HG03095 (cell line): Measurements from ENCODE around the gene ZNF281.
"Not testable (repeated sequence)": the region's sequence is repeated elsewhere in the genome, so short reads cannot be mapped to it uniquely, and the experiment has no call there.

Source experiments
- ATAC-seq: cut with Tn5 transposase; IDR thresholded peaks from one replicate; pipeline ENCODE4 v1.9.1; 2021; ENCODE audit warnings: moderate library complexity; ENCODE audit not compliant: unreplicated experiment

The ZNF281 gene

DNA sequence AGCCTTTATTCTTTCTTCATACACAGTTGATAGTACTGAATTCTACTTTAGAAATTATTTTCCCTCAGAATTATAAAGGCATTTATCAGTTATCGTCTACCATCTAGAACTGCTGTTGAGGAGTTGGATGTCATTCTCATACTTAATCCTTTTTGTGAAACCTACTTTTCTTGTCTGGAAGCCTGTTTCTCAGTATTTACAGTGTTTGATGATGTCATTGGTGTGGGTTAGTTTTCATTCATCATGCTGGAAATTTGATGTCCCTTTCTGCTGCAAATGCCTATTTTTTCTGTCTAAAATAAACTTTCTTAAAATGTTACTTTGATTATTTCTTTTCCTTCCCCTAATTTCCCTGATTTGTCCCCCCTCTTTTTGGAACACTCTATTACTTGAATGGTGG is 22.8 kb upstream of the ZNF281 start:
- ATAC-seq = no peak

DNA sequence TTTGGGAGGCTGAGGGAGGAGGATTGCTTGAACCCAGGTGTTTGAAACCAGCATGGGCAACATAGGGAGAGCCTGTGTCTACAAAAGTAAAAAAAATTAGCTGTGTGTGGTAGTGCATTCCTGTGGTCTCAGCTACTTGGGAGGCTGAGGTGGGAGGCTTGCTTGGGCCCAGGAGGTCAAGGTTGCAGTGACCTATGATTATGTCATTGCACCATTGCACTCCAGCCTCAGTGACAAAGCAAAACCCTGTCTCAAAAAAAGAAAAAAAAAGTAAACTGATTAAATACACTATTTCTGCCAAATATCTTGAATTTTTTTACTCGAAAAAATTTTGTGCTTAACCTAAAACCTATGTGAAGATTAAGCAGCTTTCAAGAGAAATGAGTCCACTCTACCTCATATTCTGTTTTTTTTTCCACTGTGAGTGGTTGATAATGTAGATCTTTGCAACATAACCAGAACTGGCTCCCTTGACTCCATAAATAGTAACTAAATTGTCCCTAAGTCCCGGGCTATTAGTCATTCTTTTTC is 19.4 kb upstream of the ZNF281 start:
- ATAC-seq = no peak

DNA sequence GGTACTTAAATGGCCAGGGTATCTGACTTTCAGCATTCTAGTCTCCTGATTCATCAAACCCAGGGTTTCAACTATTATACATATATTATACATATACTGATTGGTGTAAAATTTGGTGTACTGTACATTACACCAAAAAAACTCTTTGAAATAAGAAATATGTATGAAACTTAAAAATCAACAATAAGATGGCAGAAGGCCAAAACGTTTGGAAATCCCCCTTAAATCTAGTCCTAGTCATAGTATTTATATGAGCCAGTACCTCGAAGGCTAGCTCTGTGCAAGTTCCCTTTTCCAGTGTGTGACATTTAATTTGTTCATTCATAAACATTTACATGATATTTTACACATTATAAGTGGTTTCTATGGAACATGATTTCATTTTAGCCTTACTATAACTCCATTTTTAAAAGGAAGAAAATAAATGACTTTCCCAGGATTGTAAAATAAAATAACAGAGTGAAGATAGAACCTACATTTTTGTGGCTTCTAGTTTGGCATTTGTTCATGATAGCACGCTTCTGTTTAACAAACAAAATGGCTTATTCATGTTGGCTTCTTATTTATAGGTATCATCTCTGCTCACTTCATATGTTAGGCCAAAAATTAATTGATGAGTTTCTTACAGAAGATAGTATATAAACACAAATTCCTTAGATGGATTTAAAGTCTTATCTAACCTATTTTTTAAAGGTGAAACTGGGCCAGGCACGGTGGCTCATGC is 18.8 kb upstream of the ZNF281 start:
- no peak for ATAC-seq

DNA sequence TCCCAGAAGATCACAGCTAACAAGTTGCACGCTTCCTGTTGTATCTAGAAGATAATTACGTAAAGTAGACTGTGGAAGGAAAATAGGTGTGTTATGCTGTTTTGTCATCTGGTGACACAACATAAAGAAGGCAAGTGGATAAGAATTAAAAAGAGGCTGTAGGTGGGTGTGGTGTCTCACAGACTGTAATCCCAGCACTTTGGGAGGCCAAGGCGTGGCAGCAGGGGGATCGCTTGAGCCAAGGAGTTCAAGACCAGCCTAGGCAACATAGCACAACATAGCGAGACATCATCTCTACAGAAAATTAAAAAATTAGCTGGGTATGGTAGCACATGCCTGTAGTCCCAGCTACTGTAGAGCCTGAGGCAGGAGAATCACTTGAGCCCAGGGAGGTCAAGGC is 17.9 kb upstream of the ZNF281 start:
- no peak for ATAC-seq

DNA sequence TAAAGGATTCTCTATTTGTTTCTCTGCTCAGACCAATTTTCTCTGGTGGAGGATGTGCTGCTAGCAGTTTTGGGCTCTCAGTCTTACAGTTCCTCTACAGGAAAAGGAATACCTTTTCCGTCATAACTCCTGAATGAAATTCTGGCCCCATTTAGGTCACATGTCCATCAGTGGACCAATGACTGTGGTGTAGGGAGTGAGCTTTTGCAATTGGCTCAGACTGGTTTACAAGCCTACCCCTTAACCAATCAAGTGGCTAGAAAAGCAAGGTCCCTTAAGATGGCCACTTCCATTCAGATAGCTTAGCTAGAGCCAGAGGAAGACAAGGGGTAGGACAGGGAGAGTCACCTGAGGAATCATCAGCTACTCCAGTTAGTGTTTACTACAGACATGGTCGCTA is 16.4 kb upstream of the ZNF281 start:
- ATAC-seq = no peak

DNA sequence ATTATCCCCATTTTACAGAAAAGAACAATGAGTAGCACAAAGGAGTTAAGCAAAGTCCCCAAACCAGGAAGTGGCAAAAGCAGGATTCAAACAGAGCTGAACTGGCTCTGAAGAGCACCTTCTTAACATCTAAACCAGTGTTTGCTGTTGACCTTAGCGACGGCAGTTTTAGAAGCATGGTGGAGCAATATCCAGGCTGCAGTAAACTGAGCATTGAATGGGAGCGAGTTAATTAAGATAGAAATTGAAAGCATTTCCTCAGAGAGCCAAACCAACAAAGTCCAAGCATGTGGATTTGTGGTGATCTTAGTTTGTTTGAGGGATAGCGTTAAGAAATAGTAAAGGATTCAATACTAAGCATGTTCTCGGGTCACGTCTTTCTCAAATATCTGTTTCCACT is 13.4 kb upstream of the ZNF281 start:
- ATAC-seq = no peak

DNA sequence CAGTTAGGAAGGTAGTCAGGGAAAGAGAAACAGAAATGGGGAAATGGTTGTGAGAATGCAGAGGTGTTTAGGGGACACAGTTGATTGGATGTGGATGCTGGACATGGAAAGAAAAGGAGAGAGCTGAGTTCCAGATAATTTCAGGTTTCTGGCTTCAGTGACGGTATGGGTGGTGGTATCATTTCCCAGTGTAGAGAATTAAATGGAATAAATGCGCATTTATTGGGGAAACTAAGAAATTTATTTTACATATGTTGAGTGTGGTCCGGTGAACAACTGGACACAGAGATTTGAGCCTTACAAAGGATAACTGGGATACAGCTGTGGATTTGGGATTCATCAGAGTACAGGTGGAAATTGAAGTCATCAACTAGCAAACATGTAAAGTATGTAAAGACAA is 12.4 kb upstream of the ZNF281 start:
- ATAC-seq = no peak

DNA sequence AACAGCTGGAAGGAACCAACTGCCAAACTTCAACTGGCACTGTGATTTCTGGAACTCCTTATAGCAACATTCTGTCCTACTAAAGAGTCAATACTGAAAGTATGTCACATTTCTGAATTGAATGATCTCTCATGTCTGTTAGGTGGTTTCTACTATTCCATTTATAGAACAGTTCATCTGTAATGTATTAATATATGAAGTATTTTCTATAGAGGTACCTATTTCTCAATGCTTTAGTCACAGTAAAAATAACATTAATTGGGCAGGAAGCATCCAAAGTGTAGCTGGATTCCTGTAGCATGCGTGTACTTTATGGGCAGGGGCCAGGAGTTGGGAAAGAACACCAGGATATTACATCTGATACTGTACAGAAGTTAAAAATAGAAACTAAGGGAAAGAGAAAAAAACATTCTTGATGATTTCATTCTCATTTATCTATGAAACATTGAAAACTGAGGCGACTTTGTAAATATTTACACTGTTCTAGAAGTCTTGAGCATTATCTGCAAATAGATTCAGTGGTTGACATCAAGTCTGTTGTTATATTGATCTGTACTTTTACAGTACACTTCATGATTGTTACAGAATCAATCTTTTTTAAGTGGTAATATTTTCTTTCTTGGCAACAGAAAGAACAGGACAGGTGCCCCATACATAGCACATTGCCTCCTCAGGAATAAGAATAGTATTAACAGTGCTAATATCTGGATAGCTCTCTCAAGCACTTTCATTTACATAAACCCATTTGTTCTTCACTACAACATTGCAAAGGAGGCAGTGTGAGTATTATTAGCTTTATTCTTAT is 6.2 kb upstream of the ZNF281 start:
- ATAC-seq = peak; percentile 61

DNA sequence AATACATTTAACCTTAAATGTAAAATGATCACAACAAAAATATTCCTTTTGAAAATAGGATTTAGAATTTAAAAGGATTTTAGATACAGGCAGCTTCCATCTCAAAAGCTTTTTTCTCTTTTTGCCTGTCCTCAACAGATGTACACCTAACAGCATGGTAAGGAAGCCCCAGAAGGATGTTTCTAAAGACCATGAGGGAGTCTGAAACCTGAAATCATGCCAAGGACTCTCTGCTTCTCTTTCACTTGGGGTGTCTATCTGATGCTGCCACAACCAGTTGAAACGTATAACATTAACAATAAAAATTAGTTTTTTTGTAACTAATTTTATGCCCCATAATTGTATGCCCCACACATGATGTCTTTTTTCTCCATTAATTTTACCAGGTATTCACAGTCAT is 5.4 kb upstream of the ZNF281 start:
- ATAC-seq = no peak

DNA sequence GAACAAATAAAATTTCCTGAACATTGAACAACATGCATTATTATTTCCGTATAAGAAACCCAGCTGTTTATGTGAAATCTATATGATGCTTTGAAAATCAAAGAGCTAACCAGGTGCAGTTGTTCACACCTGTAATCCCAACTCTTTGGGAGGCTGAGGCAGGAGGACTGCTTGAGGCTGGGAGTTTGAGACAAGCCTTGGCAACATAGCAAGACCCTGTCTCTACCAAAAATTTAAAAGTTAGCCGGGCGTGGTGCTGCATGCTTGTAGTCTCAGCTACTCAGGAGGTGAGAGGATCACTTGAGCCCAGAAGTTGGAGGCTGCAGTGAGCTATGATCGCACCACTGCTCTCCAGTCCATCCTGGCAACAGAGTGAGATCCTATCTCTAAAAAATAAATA is 4.8 kb upstream of the ZNF281 start:
- no peak for ATAC-seq

DNA sequence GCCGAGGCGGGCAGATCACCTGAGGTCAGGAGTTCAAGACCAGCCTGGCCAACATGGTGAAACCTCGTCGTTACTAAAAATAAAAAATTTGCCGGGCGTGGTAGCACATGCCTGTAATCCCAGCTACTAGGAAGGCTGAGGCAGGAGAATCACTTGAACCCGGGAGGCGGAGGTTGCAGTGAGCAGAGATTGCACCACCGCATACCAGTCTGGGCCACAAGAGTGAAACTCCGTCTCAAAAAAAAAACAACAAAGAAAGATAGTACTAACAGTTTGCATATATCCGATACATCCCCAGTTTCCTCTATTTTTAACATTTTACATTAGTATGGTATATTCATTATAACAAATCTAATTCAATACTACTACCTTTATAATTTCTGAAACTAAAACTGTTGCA is 3.9 kb upstream of the ZNF281 start:
- not testable (repeated sequence) for ATAC-seq

DNA sequence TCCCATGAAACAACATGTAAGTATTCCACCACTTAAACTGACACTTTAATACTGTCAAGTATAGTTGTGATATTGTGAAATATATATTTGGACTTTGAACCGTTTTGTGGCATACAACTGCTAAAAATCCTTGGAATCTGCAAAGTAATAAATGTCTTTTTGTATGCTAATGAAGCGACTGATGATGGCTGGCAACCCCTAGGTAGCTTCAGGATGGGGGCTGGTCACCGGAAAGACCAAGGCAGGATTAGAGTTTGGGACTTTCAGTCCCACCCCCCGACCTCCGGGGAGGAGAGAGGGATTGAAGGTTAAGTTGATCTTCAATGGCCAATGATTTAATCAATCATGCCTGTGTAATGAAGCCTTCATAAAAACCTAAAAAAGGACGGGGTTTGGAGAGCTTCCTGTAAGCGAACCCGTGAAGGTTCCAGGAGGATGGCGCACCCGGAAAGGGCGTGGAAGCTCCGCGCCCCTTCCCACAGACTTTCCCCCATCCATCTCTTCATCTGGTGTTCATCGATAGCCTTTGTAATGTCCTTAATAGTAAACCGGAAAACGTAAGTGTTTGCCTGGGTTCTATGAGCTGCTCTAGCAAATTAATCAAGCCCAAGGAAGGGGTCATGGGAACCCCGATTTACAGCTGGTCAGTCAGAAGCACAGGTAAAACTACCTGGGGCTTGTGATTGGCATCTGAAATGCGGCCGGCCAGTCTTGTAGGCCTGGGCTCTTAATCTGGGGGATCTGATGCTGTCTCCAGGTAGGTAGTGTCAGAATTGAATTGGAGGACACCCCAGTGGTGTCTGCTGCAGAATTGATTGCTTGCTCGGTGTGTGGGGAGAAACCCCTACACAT is 1.8 kb upstream of the ZNF281 start:
- no peak for ATAC-seq

DNA sequence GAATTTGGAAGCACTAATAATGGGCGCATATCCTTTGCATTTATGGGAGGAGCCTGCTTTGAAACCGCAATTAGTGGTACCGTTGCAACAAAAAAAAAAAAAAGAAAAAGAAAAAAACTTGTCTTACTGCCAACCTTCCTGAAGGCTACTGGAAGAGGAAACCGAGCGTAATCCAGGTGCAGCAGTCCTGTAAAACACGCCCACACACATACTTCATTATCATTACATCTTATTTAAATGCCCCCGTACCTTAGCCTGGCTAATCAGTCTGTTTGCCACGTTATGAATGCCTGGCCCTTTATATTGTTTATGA is 686 bp upstream of the ZNF281 start:
- ATAC-seq = no peak

DNA sequence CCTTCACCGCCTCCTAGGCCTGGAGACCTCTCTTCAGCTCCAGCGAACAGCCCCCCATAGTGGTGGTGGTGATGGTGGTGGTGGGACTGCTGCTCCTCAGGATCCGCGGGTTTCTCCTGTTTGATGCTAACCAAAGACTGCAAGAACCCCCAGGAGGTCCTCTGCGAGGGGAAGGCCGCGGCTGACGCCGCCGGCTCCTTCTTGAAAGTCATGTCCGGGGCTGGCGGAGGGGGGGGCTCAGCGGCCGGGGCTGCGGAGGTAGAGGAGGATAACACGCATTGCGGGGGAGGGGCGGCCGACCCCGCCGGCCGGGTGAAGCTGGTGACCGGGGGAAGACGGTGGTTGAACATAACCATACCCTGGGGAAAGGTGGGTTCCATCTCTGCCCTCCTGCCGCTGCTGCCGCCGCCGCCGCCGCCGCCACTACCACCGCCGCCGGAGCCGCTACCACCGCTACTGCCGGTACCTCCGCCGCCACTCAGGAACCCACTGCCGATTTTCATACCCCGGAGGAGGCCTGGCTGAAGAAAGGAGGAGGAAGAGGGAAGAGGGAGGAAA is 554 bp downstream of the ZNF281 start:
- ATAC-seq = peak; percentile 21

DNA sequence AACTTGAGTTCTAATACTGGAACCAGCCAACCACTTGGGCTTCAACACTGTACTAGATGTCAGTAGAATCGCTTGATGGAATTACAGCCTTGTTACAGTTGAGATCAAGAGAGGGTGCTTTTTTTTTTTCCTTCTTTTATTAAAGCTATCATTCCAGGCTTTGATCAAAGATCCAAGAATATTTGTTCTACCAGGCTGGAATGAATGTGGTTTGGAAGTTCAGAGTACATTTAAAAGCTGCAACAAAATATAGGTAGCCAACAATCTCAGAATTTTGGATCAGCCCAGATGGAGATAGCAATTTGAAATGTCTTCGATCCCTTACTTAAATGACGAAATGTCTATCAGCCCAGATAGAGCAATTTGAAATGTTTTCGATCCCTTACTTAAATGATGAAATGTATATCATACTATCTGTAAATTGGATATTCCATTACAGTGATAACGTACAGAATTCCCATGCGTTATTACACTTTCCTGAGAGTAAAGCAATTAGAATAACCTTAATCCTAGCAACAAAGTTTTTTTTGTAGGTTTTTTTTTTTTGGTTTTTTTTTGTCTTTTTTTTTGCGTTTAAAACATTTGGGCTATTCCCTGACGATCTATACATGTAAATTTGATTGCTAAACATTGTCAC is 3.6 kb downstream of the ZNF281 start:
- ATAC-seq = no peak

DNA sequence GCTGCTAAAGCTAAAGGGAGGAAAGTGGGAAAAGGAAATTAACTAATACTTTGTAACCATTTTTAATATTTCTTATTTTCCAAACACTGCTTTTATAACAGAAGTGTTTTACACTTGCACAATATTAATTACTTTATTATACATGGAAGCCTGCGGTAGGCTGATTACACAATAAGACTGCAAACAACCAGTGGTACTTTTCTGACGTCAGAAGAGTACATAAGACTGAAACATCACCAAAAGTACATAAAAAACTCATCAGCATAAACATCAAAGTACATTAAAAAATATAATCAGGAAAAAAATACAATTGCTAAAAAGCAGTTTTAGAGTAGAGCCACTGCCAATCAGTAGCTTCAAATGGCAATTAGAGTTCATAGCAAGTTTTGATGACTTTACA is 4.6 kb downstream of the ZNF281 start:
- ATAC-seq = no peak

DNA sequence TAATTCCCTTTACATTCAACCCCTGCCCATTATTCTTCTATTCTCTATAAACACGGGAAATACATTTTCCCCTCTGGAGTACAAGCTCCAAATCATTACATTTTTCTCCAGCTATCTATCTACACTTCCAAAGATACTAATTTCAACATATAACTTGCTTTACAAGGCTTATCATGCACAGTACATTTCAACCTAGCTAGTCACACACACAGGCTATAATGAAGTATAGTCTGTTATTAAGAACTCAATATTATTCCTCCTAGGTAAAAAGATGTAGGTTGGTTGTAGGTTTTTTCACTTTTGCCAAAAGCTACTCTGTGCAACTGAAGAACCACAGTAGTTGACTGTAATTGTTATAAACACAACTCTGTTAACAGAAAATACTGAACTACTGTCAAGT is 8.1 kb downstream of the ZNF281 start:
- no peak for ATAC-seq

DNA sequence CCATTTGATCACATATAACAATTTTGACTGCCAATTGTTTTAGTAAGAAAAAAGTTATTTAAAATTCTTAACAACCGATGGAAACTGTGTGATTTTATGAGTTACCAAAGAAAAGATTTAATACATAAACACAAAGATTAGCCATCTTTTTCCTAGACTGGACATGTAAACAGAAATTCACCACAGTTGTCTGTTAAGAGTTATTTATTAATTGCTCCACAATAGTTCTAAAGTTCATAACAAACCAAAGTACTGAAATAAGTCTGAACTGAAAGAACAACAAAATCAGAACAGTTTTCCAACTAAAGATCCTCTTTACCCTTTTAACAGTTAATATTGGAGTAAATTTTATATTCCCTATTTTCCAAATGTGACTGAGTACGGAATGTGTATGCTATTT is 8.6 kb downstream of the ZNF281 start:
- ATAC-seq = no peak

DNA sequence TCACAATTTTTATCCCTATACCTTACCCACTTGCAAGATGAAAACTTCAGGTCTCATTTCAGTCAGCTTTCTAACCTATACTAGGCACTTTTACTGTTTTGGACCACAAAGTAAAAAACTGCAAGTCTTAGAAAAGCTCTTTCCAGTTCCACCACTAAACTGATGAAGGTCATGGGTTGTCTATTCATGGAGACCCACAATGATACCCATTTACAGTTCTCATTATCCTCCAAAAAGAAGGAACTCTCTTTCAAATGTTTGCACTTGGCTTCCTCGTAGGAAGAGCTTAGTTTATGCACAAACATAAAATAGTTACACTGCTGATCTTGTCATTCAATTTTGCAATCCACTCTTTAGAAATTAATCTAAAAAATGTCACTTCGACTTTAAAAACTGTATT is 9.3 kb downstream of the ZNF281 start:
- no peak for ATAC-seq

DNA sequence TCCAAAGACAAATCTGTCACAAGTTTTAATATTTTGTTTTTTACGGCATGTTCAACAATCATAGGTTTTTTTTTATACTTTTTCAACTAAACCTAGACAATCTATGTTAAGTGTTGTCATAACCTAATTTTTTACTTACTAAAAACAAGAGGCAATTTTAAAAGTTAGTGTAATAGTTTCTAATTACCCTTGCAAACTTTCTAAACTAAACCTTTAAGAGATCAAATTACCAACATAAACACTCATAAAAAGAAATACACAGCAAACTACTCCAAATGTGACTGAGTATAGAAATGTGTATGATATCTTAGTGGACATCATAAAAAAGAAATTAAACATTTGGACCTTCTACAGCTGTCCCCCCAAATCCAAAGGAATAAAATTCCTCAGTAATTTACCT is 10.0 kb downstream of the ZNF281 start:
- no peak for ATAC-seq

DNA sequence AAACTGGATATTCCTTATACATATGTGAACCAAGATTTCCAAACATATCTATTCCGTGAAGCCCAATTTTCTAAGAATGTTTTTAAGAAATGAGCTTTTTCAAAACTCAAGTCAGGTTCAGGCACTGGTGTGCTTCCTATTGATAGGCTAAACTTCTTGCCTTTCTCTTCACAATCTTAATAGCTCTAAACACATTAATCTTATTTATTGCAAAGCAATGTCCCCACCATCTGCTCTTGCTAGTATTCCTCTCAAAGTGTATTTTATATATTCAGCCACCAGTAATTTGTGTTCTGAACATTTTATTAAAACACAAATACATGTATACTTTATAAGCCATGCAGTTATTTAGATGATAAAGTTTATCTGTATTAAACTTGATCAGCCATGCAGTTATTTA is 11.5 kb downstream of the ZNF281 start:
- no peak for ATAC-seq
